ENCODE data around the gene ZFP36L2.

ZFP36L2 gene

DNA sequence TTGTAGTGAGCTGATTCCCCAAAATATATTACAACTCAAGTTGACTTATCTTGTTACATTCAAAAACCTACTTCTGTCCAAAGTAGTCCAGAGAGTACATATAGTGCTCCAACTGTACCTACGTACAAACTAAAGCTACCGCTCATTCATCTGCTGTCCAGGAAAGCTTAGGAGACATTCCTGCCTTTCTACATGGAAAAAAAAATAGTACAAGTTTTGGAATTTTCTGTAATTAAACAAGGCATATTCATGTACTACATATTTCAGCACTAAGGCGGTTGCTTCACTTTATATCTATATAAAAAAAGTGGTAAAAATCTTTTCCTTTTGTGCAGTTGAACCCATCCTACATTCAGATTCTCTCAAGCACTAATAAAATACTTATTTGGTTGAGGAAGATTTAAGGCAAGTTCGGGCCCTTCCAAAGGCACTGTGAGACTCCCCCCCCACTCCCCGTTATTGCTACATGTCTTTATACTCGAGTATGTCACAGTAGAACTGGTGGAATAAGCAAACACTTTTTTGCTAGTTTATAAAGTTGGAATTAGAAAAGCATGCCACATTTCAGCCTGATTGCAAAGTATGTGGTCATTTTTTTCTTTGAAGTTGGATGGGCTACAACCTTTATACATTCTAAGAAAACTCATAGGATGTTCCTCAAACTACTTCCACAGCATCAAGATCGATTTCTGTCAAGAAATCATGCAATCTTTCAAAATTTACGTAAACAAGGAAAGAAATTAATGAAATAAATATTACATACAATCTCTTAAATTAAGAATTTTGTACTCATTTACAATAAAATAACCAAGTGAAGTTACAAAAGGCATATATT is 3.7 kb downstream of the ZFP36L2 start:
- DNase-seq, result no peak

- peak; percentile 81 for DNase-seq
Observed at GRCh38 chr2:43221763-43222474, 4.5 kb downstream of the ZFP36L2 start.

- DNase-seq, result no peak
Observed at GRCh38 chr2:43221124-43221762, 5.2 kb downstream of the ZFP36L2 start.

GRCh38 chr2:43220760-43221123 is 5.7 kb downstream of the ZFP36L2 start:
- DNase-seq, result no peak

- DNase-seq, result no peak
Observed at GRCh38 chr2:43220229-43220751, 6.1 kb downstream of the ZFP36L2 start.

GRCh38 chr2:43219383-43220228 is 6.8 kb downstream of the ZFP36L2 start:
- peak; percentile 80 for DNase-seq

GRCh38 chr2:43218702-43219382 is 7.6 kb downstream of the ZFP36L2 start:
- DNase-seq, result peak; percentile 59

DNA sequence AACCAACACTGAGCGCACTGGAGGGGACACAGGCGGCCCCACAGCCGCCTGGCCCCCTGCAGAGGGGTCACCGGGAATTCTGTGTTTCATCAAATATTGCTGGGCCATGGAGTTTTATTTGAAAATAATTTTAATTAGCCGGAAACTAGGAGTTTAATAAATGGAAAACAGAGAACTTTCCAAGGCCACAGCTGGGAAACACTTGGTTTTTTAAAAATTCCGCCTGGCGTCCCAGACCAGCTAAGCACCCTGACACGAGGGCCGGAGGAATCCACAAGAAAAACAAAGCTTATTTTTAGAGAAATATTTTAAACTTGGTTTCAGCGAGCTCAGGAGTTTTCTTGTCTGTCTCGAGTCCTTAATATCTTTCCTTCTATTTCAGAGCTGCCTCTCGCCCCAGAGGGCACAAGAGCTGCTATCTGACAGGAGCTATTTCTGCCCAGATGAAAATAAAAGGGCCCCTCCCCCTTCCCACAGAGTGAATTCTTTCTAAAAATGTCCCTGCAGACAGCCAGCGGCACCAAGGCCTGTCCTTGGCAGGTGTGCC is 8.2 kb downstream of the ZFP36L2 start:
- DNase-seq, result no peak

DNA sequence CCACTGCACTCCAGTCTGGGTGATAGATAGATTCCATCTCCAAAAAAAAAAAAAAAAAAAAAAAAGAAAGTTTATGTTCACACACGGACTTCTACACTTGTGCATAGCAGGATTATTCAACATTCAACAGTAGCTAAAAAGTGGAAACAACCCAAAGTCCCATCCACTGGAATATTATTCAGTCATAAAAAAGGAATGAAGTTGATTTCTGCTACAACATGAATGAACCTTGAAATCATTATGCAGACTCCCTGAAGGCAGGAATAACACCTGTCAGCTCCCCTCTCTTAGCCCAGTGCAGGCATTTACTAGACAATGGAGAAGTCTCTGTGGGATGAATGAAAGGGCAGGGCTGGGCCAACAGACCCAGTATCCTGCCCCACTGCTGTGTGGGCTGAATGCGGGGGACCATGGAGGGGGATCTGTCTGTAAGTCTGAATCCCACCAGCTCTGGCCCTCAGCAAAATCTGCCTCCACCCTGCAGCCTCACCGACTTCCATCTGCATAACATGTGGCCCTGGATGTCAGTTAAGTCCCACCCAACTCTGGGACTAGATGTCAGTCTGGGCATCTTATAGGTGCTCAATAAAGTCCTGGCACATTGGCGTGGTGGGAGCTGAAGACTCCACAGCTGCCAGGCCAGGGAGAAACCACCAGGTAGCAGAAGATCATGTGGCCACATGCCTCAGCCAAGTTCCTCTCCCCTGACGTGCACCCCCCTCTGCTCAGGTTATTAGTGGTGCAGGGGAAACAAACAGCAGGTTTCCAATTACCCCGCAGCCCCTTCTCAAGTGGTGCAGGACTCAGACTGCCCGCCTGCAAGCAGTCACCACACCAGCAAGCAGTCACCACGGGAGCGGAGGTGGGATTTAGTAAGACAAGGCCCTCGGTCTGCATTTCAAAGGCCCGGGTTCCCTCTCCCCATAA is 8.9 kb downstream of the ZFP36L2 start:
- no peak for DNase-seq

DNA sequence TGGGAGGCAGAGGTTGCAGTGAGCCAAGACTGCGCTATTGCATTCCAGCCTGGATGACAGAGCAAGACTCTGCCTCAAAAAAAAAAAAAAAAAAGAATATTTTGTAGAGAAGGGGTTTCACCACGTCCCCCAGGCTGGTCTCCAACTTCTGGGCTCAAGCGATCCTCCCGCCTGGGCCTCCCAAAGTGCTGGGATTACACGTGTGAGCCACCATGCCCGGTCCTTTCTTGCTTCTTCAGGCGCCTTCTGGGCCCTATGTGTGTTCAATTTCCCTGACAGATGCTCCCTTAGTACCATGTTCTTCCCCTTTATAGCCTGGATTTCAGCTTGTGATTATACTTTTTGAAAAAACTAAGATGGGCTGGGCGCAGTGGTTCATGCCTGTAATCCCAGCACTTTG is 9.8 kb downstream of the ZFP36L2 start:
- DNase-seq, result no peak

DNA sequence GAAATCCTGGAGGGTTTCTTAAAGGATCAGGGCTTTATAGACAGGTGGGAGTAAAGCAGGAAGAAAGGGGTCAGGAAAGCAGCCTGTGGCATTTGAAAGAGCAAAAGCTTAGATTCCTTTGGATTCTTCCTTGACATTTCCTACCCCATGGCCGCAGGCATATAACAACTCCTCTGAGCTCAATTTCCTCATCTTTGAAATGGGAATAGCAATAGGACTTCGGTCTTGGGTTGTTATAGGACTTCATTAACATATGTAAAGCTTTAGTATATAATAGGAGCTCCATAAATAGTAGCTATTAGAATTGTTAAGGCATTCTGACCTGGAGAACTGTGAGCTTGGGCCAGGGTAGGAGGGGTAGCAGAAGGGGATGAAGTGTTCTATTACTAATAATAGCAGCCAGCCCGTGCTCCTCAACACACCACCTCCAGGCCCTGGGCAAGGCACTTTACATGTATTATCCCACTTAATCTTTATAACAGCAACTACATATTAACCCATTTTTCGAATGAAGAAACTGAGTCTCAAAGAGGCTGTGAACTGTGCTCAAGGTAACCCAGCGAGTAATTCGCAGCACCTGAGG is 10.6 kb downstream of the ZFP36L2 start:
- DNase-seq, result no peak

DNA sequence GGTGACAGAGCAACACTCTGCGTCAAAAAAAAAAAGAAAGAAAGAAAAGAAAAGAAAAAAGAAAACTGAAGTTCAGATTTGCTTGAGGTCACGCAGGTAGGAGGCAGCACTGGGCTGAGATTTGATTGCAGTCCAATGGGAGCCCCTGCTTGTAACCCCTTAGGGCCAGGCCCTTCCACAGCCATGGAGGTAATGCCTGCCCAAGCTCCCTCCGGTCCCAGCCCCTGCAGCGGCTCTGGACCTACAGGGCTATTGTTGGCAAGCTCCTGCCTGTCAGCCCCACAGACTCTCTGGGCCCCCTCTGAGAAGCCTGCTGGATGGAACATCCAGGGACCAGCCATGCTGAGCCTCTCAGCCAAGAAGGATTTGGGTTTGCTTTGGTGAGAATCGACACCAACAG is 12.2 kb downstream of the ZFP36L2 start:
- DNase-seq, result no peak

GRCh38 chr2:43212931-43213330 is 13.5 kb downstream of the ZFP36L2 start:
- DNase-seq, result no peak

GRCh38 chr2:43212216-43212835 is 14.1 kb downstream of the ZFP36L2 start:
- no peak for DNase-seq

DNA sequence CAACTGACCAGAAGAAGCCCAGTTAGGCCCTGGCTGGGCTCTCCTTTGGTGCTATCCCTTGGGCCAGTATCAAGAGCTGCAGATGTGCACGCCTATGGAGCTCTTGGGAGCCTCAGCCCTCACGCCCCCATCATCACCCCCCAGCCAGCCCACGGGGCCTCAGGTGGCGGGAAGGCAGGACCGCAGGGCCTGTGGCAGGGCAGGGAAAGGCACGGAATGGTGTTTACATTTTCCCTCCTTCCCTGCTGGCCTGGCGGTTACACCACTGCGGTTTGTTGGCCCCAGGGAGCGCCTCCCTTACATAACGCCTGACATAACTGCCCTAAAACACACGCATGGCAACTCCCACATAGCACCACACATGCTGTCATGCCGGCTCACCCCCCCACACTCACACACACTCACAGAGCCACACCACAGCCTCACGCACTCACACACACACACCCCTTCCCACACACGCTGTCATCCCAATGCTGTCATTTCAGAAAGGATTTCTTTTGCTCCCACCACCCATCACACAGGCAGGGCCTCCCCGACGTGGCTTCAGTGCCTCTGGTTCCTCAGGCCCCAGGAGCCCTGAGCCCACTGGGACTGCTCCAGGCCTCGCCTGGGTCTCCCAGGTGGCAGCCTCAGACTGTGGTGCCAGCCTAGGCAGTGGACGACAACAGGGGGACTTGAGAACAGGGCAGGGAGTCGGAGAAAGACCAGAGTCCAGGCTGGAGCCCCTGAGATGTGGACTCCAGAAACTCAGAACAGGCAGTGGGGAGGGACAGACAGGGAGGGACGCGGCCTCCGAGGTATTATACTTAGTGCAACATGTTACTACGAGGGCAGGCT is 15.7 kb downstream of the ZFP36L2 start:
- DNase-seq, result no peak

- DNase-seq, result no peak
Observed at GRCh38 chr2:43210125-43210466, 16.3 kb downstream of the ZFP36L2 start.

GRCh38 chr2:43209204-43209717 is 17.1 kb downstream of the ZFP36L2 start:
- DNase-seq, result no peak

DNA sequence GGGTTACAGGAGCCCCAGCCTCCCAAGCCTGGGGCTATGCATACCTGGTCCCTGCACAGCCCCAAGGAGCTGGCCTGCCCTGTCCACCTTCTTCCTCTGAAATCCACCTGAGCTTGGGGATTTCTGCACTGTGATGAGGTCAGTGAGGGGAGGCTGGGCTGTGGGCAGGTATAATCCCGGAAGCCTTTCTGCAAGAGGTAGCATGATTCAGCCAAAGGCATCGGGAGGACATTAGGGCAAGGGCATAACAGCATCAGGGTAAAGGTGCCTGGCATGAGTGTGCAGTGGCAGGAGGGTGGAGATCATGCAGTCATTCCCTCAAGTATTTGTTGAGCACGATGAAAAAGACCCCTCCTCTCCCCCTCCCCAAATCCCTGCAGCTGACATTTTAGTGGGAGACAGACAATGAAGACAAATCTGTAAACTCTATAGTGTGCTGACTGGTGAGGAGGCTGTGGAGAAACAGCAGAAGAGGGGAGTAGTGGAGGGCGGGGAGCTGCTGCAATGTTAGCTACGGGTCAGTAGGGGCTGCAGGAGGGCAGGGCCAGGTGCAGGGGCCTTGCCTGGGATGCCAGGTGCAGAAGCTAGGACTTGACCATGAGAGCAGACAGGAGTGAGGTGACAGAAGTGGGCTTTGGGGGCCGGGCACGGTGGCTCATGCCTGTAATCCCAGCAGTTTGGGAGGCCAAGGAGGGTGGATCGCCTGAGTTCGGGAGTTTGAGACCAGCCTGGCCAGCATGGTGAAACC is 18.7 kb downstream of the ZFP36L2 start:
- DNase-seq, result no peak
